GM19240 (cell line): ENCODE data around the gene COA8.
"Not testable (repeated sequence)": the region's sequence is repeated elsewhere in the genome, so short reads cannot be mapped to it uniquely, and the experiment has no call there.

Source experiments
- DNase-seq: peaks from one replicate; pipeline ENCODE4 v3.0.0; 2011; ENCODE audit warnings: low spot score; ENCODE audit not compliant: insufficient read length

Gene COA8

DNA sequence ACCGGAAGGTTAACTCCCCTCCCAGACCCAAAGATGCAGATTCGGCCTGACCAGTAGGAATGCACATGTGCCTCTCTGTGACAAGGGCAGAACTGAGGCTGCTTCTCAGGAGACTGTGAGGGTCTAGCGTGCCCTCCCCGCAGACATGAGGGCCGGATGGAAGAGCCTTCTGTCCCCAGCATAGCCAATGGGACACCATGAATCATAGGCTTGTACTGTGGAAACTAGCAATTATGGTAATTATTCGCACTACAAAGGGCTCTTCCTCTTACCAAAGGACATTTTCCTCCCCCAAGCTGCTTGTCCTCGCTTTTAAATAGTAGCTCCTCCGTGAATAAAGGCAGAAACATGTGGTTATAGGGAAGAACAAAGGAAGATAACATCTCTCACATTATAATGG lies 6.2 kb downstream of the COA8 start:
- no peak for DNase-seq

DNA sequence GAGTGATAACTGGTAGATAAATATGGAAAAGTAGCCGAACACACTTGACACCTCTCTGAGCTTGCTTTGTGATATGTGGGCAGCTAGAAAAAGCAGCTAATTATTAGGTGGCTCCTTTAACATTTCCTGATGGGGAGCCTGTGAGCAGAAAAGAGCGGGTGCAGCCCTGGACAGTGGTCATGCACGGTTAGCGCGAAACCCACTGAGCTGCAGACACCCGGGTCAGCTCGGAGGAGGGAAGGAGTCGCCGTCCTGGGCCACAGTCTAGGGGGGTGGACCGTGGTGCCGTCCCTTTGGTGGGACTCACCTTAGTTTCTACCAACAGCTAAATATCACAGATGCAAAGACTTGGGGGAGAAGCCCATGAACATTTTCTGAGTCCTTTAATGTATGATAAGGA lies 6.6 kb downstream of the COA8 start:
- no peak for DNase-seq

- DNase-seq: no peak
Measured at GRCh38 chr14:103574104-103574503, 11.3 kb downstream of the COA8 start.

DNA sequence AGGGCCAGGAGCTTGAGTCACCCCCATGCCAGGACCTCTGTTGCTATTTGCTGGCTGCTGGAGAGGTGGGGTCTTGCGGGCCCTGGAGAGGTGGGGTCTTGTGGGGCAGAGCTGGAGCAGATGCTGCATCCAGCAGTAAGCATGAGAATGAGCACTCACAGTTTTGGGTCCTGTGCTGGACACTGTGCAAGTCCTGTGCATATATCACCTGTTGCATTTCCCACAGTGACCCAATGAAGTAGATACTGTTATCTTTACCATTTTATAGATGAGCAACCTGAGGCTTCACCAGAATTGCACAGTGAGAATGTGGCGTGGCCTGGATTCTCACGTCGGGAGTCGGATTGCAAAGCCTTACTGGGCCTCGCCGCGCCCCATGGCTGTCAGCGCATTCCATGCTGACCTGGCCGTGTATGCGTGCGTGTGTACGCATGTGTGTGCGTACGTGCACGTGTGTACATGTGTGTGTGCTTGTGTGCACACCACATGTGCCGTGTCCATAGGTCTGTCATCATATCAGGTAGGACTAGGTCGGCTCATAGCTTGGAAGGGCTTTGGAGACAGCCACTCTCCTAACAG lies 12.0 kb downstream of the COA8 start:
- no peak for DNase-seq

- DNase-seq: no peak
Measured at GRCh38 chr14:103576371-103577024, 13.7 kb downstream of the COA8 start.

DNA sequence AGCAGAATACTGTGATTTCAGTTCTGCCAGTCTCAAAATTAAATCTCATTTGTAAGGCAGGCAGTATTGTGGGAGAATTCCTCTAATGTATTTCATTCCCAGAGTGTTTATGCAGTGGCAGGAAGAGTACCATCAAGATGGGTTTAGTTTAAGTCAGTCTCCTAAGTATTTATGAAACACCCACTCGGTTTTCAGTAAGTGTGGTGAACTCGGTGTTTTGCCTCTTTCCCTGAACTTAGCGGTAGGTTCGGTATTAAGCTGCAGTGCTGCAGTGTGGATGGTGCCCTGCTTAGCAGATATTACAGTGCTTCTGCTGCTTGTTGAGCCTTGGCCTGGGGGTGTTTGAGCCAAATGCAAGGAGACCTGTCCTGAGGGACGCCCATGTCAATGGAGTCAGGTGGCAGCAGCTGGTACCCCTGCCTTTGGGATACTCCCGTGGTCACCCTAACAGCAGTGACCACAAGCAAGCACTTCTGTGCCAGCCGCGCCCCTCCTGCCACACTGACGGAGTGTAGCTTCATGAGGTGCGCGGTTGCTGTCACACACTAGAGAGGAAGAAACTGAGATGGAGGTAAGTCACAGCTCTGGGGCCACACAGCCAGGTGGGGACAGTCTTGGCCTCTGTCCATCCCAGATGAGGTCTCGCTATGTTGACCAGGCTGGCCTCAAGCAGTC lies 15.8 kb downstream of the COA8 start:
- no peak for DNase-seq

- DNase-seq: no peak
Measured at GRCh38 chr14:103581206-103581605, 18.4 kb downstream of the COA8 start.

- no peak for DNase-seq
Measured at GRCh38 chr14:103581954-103582703, 19.4 kb downstream of the COA8 start.

- no peak for DNase-seq
Measured at GRCh38 chr14:103584326-103584915, 21.7 kb downstream of the COA8 start.

DNA sequence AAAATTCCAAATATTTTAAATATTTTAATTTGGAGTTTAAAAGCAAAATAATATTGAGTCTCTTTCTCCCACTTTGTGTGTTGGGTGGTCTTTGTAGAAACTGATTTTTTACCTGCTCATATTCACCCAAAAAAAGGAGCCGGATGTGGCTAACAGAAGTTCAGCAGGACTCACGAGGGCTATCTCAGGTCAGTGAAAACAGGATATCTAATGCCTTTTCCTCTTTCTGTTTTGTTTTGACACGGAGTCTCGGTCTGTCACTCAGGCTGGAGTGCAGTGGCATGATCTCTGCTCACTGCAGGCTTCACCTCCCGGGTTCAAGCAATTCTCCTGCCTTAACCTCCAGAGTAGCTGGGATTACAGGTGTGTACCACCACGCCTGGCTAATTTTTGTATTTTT lies 30.8 kb downstream of the COA8 start:
- DNase-seq: peak; percentile 67

DNA sequence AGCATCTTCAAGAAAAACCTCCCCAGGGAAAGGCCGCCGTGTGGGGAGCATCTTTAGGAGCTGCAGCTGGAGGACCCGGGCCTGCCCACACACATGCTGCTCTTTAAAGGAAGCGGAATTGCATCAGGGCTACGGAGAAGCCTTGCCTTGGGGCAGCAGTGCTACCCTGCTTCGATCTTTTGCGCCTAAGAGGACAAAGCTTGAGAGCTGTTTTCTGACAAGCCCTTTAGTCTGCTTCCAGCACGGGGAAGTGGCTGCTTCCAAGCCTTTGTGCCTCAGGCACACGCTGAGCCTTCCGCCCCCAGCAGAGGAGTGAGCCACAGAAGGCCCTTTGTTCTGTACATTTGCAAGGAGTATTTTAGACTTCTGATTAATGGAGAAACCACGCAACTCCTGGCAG lies 31.5 kb downstream of the COA8 start:
- DNase-seq: no peak

DNA sequence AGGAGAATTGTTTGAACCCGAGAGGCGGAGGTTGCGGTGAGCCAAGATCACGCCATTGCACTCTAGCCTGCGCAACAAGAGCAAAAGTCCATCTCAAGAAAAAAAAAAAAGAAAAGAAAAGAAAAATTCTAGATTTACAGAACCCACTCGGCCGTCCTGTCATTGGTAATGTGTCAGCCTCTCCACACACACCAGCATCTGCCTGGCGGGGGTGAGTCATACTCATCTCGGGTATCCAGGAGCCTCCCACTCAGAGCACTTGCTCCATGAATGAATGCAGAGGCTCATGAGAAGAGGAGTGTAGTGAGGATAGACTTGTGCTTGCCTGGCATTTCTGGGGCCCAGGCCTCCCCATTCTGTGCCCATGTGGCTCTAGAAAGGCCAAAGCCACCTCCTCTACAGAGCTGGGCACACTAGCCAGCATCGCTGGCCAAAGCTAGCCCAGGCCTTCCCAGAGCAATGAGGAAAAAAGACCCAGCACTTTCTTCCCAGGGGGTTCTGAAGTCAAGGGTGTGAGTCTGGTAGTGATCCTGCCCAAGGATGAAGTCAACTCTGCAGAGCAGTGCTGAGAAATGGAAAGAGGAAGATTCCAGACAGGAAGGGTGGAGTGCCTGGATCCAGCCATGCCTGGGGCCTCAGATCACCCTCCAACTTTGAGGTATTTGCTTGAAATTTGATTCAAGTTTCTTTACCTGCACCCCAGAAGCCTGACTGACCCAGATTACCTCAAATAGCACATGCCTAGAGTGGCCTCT lies 35.0 kb downstream of the COA8 start:
- DNase-seq: no peak

GRCh38 chr14:103600503-103600902 lies 37.7 kb downstream of the COA8 start:
- no peak for DNase-seq

DNA sequence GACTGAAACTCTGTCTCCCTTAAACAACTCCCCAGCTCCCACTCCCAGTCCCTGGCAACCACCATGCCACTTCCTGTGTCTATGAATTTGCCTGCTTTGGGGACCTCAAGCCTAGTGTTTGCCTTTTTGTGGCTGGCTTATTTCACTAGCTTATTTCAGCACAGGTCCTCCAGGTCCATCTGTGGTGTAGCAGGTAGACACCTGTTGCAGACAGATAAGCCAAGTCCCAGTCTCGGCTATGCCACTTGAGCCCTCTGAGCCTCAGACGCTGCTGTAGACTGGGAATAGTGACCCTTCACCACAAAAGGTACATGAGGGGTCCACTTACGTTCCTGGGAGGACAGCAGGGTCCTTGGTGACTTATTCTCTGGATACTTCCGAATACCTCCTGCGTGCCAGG lies 41.9 kb downstream of the COA8 start:
- DNase-seq: no peak

GRCh38 chr14:103606963-103607668 lies 44.4 kb downstream of the COA8 start:
- DNase-seq: peak; percentile 57

DNA sequence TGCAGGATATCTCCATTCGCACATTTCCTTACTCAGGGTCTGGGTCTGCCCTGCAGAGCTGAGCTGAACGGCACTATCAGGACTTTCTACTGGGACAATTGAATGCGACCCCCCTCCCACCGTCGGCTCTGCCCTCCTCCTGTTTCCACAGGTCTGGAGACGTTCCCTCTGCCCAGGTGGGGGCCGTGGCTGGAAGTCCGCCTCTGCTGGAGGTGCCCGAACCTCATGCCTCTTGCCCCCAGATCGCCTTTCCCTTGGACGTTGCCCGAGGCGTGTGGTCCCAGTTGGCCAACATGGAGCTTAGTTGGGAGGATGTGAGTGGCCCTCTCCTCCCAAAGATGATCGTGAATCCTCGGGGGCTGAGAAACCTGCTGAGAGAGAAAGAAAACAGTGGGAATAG lies 45.1 kb downstream of the COA8 start:
- DNase-seq: no peak

DNA sequence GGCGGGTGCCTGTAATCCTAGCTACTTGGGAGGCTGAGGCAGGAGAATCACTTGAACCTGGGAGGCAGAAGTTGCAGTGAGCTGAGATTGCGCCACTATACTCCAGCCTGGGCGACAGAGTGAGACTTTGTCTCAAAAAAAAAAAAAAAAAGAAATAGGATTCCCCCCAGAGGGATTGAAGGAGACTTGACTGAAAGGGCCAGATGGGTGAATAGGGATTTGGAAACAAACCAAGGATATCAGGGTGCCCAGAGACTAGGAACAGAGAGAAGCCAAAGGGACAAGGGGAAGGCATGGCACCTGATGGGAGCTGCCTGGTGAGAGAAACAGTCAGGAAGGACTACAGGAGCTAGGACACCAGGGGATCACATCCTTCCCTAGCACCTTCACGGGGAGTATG lies 46.3 kb downstream of the COA8 start:
- not testable (repeated sequence) for DNase-seq

DNA sequence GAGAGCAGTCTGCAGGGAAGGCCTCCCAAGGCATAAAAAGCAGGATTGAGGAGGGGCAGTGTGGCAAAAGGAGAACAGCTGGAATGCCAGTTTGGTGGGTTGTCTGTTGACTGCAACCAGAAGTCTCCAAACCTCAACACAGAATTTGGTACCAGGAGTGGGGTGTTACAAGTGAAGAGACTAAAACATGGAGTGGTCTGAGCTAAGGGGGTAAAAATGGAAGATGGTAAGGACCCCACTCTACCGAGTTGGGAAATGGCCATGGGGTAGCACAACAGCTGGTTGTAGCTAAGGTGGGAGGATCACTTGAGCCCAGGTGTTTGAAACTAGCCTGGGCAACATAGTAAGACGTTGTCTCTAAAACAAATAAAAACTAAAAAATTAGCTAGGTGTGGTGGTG lies 48.5 kb downstream of the COA8 start:
- DNase-seq: no peak

DNA sequence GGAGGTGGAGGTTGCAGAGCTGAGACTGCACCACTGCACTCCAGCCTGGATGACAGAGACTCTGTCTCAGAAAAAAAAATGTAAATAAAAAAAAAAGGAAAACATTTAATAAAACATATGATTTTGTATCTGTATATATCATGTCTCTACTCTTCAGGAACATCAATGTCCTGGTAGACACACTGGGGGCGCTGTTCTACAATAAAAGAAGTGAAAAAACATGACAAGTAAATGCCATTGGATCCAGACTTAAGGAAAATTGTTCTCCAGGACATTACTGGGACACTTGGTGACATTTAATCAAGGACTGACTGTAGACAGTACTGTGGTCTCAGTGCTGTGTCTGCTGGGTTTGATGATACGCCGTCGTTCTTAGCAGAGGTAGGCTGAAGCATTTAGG lies 50.8 kb downstream of the COA8 start:
- DNase-seq: no peak

- no peak for DNase-seq
Measured at GRCh38 chr14:103616635-103617300, 54.0 kb downstream of the COA8 start.
